Ascending aorta (tissue), 2 donors: Measurements from ENCODE around the gene NOSTRIN. TPM values are rescaled to one million over a fixed set of nuclear protein-coding genes. Genes with fewer than 3 reads are reported as not detected.

Source experiments
- DNase-seq, 2 donors: peaks; one replicate each; pipeline ENCODE4 v3.0.0-alpha.2; 2019; ENCODE audit warnings: low spot score in 2 of 2
- H3K27ac ChIP-seq, 2 donors: fragments of 200-600 bp; sonication (generic); one replicate each; pipeline ENCODE4 v1.5.1; 2016 to 2017; ENCODE audit warnings: mild to moderate bottlenecking in 1 of 2
- H3K27me3 ChIP-seq: fragments of 200-600 bp; sonication (generic); one replicate; pipeline ENCODE4 v1.5.1; 2017
- H3K36me3 ChIP-seq, 2 donors: fragments of 200-600 bp; sonication (generic); one replicate each; pipeline ENCODE4 v1.5.1; 2016
- H3K4me1 ChIP-seq, 2 donors: fragments of 200-600 bp; sonication (generic); one replicate each; pipeline ENCODE4 v1.5.1; 2016 to 2017; ENCODE audit warnings: mild to moderate bottlenecking in 1 of 2
- H3K4me3 ChIP-seq, 2 donors: fragments of 200-600 bp; sonication (generic); one replicate each; pipeline ENCODE4 v1.5.1; 2016 to 2017; ENCODE audit warnings: mild to moderate bottlenecking in 1 of 2
- H3K9me3 ChIP-seq, 2 donors: fragments of 200-600 bp; sonication (generic); one replicate each; pipeline ENCODE4 v1.5.1; 2016
- CTCF ChIP-seq, 3 experiments: fragments of 200-600 bp in 2 of 3; fragments of 450-650 bp in 1 of 3; sonication (generic) in 2 of 3; IDR thresholded peaks; one replicate each; pipeline ENCODE4 v1.5.1; 2016 to 2019; ENCODE audit warnings: antibody characterized with exemption in 3 of 3, mild to moderate bottlenecking in 1 of 3, moderate library complexity in 1 of 3
- intact Hi-C: fragments of 100-400 bp; cut with DNase I; formaldehyde crosslinking; loops from one replicate; pipeline ENCODE4 v1.15.1; 2023
- total RNA-seq: library from RNA; depleted of rRNA; stranded (reverse); fragments of >200 nt; gene quantifications from one replicate; pipeline ENCODE4 v1.1.0, GENCODE V29; 2016

Gene NOSTRIN
- total RNA-seq, 1 donor from 2014 or later = 7.8 TPM

- Histone ChIP-seq H3K4me1 (no peaks in the 10 kb centered on the region), H3K36me3 (no peaks in the 10 kb centered on the region), H3K27ac (no peak overlapping the region), H3K27me3 (no peaks in the 10 kb centered on the region), H3K9me3 (no peaks in the 10 kb centered on the region), H3K4me3 (no peak overlapping the region)
- no peak for DNase-seq
- intact Hi-C loops = no loop called here
- TF ChIP-seq CTCF (IDR thresholded peaks at IDR 0.05) = no peak
Measured at GRCh38 chr2:168821992-168822391, 19.6 kb downstream of the NOSTRIN start.

GRCh38 chr2:168825126-168825525, 22.7 kb downstream of the NOSTRIN start:
- no peak overlapping the region for H3K27ac ChIP-seq
- no peak for TF ChIP-seq CTCF (IDR thresholded peaks at IDR 0.05)
- DNase-seq = no peak
- H3K4me3 ChIP-seq = no peak overlapping the region
- H3K9me3 ChIP-seq = no peaks in the 10 kb centered on the region
- H3K27me3 ChIP-seq = no peaks in the 10 kb centered on the region
- H3K4me1 ChIP-seq = no peaks in the 10 kb centered on the region
- H3K36me3 ChIP-seq = no peaks in the 10 kb centered on the region
- intact Hi-C loops = no loop called here

GRCh38 chr2:168830958-168831357, 28.5 kb downstream of the NOSTRIN start:
- intact Hi-C loops = no loop called here
- no peak for DNase-seq
- no peak for TF ChIP-seq CTCF (IDR thresholded peaks at IDR 0.05)
- Histone ChIP-seq H3K36me3 (no peaks in the 10 kb centered on the region), H3K4me1 (no peaks in the 10 kb centered on the region), H3K4me3 (no peak overlapping the region), H3K9me3 (peaks cover 0 to 3% of the 10 kb centered on the region in 2 donors), H3K27me3 (no peaks in the 10 kb centered on the region), H3K27ac (no peak overlapping the region)

- intact Hi-C loops = no loop called here
- H3K36me3 ChIP-seq = no peaks in the 10 kb centered on the region
- DNase-seq = no peak
- H3K27ac ChIP-seq = no peak overlapping the region
- H3K4me1 ChIP-seq = no peaks in the 10 kb centered on the region
- no peaks in the 10 kb centered on the region for H3K27me3 ChIP-seq
- TF ChIP-seq CTCF (IDR thresholded peaks at IDR 0.05) = no peak
- no peak overlapping the region for H3K4me3 ChIP-seq
- peaks cover 0 to 3% of the 10 kb centered on the region in 2 donors for H3K9me3 ChIP-seq
Measured at GRCh38 chr2:168831662-168832061, 29.2 kb downstream of the NOSTRIN start.

DNA sequence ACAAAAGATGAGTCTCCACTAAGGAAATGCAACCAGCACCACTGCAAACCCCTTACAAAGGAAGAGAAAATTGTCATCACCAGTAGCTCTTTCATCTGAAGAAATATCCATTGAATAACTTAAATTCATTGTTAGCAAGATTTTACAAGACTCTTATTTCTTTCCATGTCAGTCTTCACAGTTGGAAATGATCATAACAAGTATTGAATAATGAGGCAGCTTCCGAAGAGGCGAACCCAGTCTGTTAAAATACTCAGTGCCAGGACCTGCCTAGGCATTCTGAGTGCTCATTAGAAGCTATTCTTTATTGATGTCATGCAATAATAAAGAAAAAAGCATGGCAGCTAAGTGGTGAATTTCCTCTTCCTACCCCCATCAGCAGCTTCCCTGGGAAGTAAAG, 33.5 kb downstream of the NOSTRIN start:
- no peak for TF ChIP-seq CTCF (IDR thresholded peaks at IDR 0.05)
- no peaks in the 10 kb centered on the region for H3K36me3 ChIP-seq
- H3K27me3 ChIP-seq = no peaks in the 10 kb centered on the region
- peaks cover 0 to 3% of the 10 kb centered on the region in 2 donors for H3K9me3 ChIP-seq
- no peak overlapping the region for H3K27ac ChIP-seq
- intact Hi-C loops = no loop called here
- H3K4me1 ChIP-seq = no peaks in the 10 kb centered on the region
- no peak overlapping the region for H3K4me3 ChIP-seq
- DNase-seq = no peak

DNA sequence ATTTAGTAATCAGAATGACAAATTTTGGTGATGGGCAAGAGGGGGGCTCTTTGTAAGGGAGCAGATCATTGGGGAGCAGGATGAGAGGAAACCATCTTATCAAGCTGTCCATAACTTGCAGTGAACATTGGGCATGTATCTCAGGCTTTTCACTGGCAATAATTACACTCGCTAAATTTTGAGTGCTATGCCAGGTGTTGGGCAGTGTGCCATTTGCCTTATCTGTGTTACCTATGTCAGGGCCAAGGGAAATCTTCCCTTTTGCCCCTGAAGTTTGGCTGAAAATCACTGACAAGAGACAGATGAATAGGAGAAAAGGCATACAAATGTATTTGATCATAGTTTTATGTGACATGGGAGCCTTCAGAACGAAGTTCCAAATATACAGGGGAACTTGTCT, 39.0 kb downstream of the NOSTRIN start:
- no peaks in the 10 kb centered on the region for H3K9me3 ChIP-seq
- no peak for TF ChIP-seq CTCF (IDR thresholded peaks at IDR 0.05)
- H3K4me1 ChIP-seq = no peaks in the 10 kb centered on the region
- DNase-seq = no peak
- intact Hi-C loops = no loop called here
- no peak overlapping the region for H3K27ac ChIP-seq
- H3K27me3 ChIP-seq = no peaks in the 10 kb centered on the region
- no peak overlapping the region for H3K4me3 ChIP-seq
- no peaks in the 10 kb centered on the region for H3K36me3 ChIP-seq
